Lower lobe of right lung (tissue), 2 donors: ENCODE data around the gene UGT1A1. TPM values are rescaled to one million over a fixed set of nuclear protein-coding genes. Genes with fewer than 3 reads are reported as not detected.

Source experiments
- ATAC-seq, 2 donors: fragments of 200-7000 bp; cut with Tn5 transposase; one replicate each; pipeline ENCODE4 v1.9.1; 2020 to 2022; ENCODE audit warnings: mild to moderate bottlenecking in 2 of 2, moderate library complexity in 2 of 2
- DNase-seq: peaks from one replicate; pipeline ENCODE4 v3.0.0-alpha.2; 2020
- H3K27ac ChIP-seq: fragments of 200-600 bp; one replicate; pipeline ENCODE4 v1.8.0; 2022
- H3K27me3 ChIP-seq: fragments of 200-600 bp; one replicate; pipeline ENCODE4 v1.8.0; 2022; ENCODE audit warnings: low read depth
- H3K36me3 ChIP-seq: fragments of 200-600 bp; one replicate; pipeline ENCODE4 v1.8.0; 2022; ENCODE audit warnings: mild to moderate bottlenecking
- H3K4me1 ChIP-seq: fragments of 200-600 bp; one replicate; pipeline ENCODE4 v1.8.0; 2022
- H3K4me3 ChIP-seq: fragments of 200-600 bp; one replicate; pipeline ENCODE4 v1.8.0; 2022; ENCODE audit warnings: mild to moderate bottlenecking
- H3K9me3 ChIP-seq: fragments of 200-600 bp; one replicate; pipeline ENCODE4 v1.8.0; 2022
- CTCF ChIP-seq: fragments of 200-600 bp; IDR thresholded peaks from one replicate; pipeline ENCODE4 v1.8.0; 2022; ENCODE audit warnings: antibody characterized with exemption, mild to moderate bottlenecking
- intact Hi-C: fragments of 100-400 bp; cut with DNase I; formaldehyde crosslinking; loops from one replicate; pipeline ENCODE4 v1.11.0; 2022
- total RNA-seq: library from RNA; stranded (reverse); fragmentation: NEBNext Ultra II Directional; extraction: Animal tissue kit (Norgen Biotek cat#: 25700); gene quantifications from one replicate; pipeline ENCODE4 v1.2.1, GENCODE V29; 2021
- donor health status: DM: no; HTN: yes; CAD: no; lungs with severe emphysema.

The UGT1A1 gene
- total RNA-seq, 1 donor from 2014 or later: 0.24 TPM

DNA sequence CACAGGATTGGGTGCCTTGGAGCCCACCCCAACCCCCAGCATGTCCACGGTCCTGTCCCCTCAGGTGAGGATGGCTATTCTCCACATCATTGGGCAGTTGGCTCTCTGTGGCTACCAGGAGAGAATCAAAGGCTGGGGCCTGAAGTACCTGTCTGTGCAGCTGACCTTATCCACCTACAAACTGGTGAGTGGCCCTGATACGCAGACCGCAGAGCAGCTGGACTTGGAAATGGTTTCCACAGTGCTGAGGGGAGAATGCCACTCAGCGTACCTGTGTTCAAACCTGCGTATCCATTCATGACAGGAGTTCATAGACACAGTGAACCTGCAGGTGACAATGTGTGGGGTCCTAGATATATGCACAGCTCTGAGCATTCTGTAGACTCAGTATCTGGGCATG lies 39.6 kb downstream of the UGT1A1 start:
- DNase-seq: no peak
- no peak overlapping the region for H3K27ac ChIP-seq
- intact Hi-C loops: no loop called here

GRCh38 chr2:233800208-233800607 lies 40.1 kb downstream of the UGT1A1 start:
- no peaks in the 10 kb centered on the region for H3K4me1 ChIP-seq
- H3K9me3 ChIP-seq: no peaks in the 10 kb centered on the region
- ATAC-seq: no peak
- H3K27me3 ChIP-seq: no peaks in the 10 kb centered on the region
- no peak overlapping the region for H3K4me3 ChIP-seq
- TF ChIP-seq CTCF: no peak
- H3K27ac ChIP-seq: no peak overlapping the region
- no peaks in the 10 kb centered on the region for H3K36me3 ChIP-seq
- DNase-seq: no peak
- intact Hi-C loops: no loop called here

More for the DNA sequence above, 39.6 kb downstream of the UGT1A1 start:
- H3K4me1 ChIP-seq: no peaks in the 10 kb centered on the region
- TF ChIP-seq CTCF: no peak
- H3K27me3 ChIP-seq: no peaks in the 10 kb centered on the region
- no peak overlapping the region for H3K4me3 ChIP-seq
- no peaks in the 10 kb centered on the region for H3K36me3 ChIP-seq
- H3K9me3 ChIP-seq: no peaks in the 10 kb centered on the region
- no peak for ATAC-seq

GRCh38 chr2:233801357-233802131 lies 41.5 kb downstream of the UGT1A1 start:
- H3K4me1 ChIP-seq: no peaks in the 10 kb centered on the region
- intact Hi-C loops: no loop called here
- H3K4me3 ChIP-seq: no peak overlapping the region
- ATAC-seq (no peak), DNase-seq (no peak)
- TF ChIP-seq CTCF: no peak
- H3K27me3 ChIP-seq: no peaks in the 10 kb centered on the region
- H3K9me3 ChIP-seq: no peaks in the 10 kb centered on the region
- H3K36me3 ChIP-seq: no peaks in the 10 kb centered on the region
- H3K27ac ChIP-seq: no peak overlapping the region

DNA sequence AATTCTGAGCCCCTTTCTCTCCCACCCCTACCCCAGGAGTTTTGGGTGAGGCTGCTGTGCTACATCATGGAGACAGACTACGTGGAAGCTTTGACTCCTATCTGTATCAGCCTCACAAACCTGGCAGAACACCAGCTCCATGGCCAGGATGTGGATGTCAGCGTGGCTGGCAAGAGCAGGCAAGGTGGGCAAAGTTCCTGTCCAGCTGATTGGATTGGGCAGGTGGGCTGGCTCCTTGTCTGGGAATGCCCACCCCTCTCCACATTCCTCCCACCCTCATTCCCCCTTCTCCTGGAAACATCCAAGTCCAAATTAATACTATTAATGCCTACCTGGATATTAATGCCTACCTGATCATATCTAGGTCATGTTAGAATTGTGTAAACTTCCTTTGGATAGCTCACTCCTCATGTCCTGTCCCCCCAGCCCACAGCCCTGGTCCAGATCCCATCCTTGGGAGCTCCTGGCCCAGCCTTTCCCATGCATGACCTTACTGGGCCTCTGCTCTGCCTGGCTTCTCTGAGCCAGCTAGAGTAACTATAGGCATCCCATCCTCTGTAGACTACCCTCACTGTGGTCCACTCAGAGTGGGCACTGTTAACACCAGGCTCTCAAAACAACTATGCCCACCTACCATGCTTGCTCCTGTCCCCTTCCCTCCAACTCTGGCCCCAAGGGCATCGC lies 42.2 kb downstream of the UGT1A1 start:
- no peak for TF ChIP-seq CTCF
- Histone ChIP-seq H3K4me1 (no peaks in the 10 kb centered on the region), H3K27me3 (no peaks in the 10 kb centered on the region), H3K9me3 (no peaks in the 10 kb centered on the region), H3K36me3 (no peaks in the 10 kb centered on the region), H3K4me3 (no peak overlapping the region), H3K27ac (no peak overlapping the region)
- DNase-seq (no peak), ATAC-seq (no peak)
- intact Hi-C loops: no loop called here

GRCh38 chr2:233803292-233803911 lies 43.3 kb downstream of the UGT1A1 start:
- Histone ChIP-seq H3K9me3 (no peaks in the 10 kb centered on the region), H3K4me1 (no peaks in the 10 kb centered on the region), H3K27ac (no peak overlapping the region), H3K4me3 (no peak overlapping the region), H3K36me3 (no peaks in the 10 kb centered on the region), H3K27me3 (no peaks in the 10 kb centered on the region)
- no peak for TF ChIP-seq CTCF
- intact Hi-C loops: no loop called here
- DNase-seq: no peak
- no peak for ATAC-seq
